ENCODE data around the gene JAM3. TPM values are rescaled to one million over a fixed set of nuclear protein-coding genes. Genes with fewer than 3 reads are reported as not detected.
A peak's percentile ranks its signal among the peaks of the same experiment; 100 is the strongest.

JAM3 gene
- total RNA-seq, 1 donor, result 61.6 TPM

- TF ChIP-seq, protein P1, sequence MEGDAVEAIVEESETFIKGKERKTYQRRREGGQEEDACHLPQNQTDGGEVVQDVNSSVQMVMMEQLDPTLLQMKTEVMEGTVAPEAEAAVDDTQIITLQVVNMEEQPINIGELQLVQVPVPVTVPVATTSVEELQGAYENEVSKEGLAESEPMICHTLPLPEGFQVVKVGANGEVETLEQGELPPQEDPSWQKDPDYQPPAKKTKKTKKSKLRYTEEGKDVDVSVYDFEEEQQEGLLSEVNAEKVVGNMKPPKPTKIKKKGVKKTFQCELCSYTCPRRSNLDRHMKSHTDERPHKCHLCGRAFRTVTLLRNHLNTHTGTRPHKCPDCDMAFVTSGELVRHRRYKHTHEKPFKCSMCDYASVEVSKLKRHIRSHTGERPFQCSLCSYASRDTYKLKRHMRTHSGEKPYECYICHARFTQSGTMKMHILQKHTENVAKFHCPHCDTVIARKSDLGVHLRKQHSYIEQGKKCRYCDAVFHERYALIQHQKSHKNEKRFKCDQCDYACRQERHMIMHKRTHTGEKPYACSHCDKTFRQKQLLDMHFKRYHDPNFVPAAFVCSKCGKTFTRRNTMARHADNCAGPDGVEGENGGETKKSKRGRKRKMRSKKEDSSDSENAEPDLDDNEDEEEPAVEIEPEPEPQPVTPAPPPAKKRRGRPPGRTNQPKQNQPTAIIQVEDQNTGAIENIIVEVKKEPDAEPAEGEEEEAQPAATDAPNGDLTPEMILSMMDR (IDR thresholded peaks at IDR 0.05; ENCODE audit: insufficient read depth, low read length), result no peak
- H3K4me3 ChIP-seq (ENCODE audit: low read depth, low read length), result peak overlapping the region; percentile 70
- DNase-seq (ENCODE audit: low read depth), result peak; percentile 74
Measured at GRCh38 chr11:134037046-134037908, 31.6 kb upstream of the JAM3 start.

DNA sequence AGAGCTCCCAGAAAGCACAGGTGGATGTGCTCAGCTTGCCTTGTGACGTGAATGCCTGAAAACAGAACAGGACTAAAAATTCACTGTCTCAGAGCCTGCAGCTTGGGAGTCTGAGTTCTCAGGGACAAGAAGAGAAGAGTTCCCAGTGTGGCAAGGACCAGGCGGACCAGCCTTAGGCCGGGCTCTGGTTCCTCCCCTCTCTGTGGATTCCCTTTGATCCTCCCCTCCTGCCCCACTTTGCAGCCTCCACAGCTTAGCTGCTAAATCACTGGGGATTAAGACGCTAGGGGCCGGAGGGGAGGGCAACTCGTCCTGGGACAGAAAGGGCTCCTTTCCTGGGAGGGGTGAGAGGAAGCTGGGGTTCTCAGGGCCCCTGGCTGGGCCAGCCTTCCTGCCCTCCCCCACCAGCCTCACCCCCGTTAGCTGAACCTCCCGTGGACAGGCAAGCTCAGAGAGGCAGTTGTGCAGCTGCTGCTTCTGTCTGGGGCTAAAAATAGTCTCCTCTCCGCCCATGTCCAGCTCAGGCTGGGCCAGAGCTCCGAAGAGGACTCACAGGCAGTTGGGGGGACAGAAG lies 29.9 kb upstream of the JAM3 start:
- no peak for DNase-seq (ENCODE audit: low read depth)
- no peak overlapping the region for H3K4me3 ChIP-seq (ENCODE audit: low read depth, low read length)
- TF ChIP-seq, protein P1 (IDR thresholded peaks at IDR 0.05; ENCODE audit: insufficient read depth, low read length), result no peak

- DNase-seq (ENCODE audit: low read depth), result no peak
Measured at GRCh38 chr11:134039726-134040385, 29.0 kb upstream of the JAM3 start.

GRCh38 chr11:134040386-134041302 lies 28.2 kb upstream of the JAM3 start:
- no peak overlapping the region for H3K4me3 ChIP-seq (ENCODE audit: low read depth, low read length)
- TF ChIP-seq, protein P1 (IDR thresholded peaks at IDR 0.05; ENCODE audit: insufficient read depth, low read length), result no peak
- no peak for DNase-seq (ENCODE audit: low read depth)

More at GRCh38 chr11:134039726-134040385, 29.0 kb upstream of the JAM3 start:
- H3K4me3 ChIP-seq (ENCODE audit: low read depth, low read length), result no peak overlapping the region
- TF ChIP-seq, protein P1 (IDR thresholded peaks at IDR 0.05; ENCODE audit: insufficient read depth, low read length), result no peak

GRCh38 chr11:134041349-134041748 lies 27.5 kb upstream of the JAM3 start:
- TF ChIP-seq, protein P1 (IDR thresholded peaks at IDR 0.05; ENCODE audit: insufficient read depth, low read length), result no peak
- H3K4me3 ChIP-seq (ENCODE audit: low read depth, low read length), result no peak overlapping the region
- no peak for DNase-seq (ENCODE audit: low read depth)

Data from fibroblast of the aortic adventitia (primary cell).